ENCODE data around the gene HNRNPUL1.

HNRNPUL1 gene

DNA sequence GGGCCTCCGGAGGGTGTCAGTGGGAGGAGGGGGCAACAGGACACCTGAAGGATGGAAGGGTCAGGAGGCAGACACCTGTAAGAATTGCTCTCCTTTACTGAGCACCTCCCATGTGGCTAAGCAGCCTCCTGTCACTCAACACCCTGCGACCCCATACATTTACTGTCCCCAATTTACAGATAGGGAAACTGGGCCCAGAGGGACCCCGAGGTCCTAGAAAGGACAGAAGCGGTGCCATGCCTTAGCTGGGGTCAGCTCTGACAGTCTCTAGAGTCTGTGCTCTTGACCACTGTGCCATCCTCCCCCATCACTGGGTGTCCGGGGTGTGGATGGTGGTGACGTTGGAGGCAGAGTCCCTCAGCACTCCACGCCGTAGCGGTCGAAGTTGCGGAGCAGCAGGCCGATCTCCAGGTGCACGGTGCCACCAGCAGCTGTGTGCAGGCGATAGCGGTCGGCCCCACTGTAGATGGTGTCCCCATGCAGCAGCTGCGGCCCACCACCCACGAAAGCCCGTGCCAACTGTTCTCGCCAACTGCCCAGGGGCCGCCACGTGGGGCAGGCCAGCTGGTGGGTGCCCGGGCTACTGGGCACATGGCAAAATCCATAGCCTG lies 90.3 kb downstream of the HNRNPUL1 start:
- DNase-seq (ENCODE audit: low read depth), result no peak

DNA sequence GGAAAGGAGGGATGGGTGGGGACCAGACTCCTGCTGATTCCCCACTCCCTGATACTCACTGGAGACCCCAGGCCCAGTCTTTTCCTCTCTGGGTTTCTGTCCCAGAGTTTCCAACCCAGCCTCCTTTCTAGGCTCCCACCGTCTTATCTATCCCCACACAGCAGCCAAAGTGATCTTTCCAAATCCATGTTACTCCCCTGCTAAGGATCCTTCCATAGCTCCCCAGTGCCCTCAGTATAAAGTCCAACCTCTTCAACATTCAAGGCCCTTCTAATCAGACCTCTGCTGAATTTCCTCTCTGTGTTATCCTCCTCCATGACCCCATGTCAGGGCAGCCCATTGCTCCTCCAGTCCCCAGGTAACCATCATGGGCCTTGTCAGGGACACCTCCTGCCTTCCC lies 90.9 kb downstream of the HNRNPUL1 start:
- no peak for DNase-seq (ENCODE audit: low read depth)

DNA sequence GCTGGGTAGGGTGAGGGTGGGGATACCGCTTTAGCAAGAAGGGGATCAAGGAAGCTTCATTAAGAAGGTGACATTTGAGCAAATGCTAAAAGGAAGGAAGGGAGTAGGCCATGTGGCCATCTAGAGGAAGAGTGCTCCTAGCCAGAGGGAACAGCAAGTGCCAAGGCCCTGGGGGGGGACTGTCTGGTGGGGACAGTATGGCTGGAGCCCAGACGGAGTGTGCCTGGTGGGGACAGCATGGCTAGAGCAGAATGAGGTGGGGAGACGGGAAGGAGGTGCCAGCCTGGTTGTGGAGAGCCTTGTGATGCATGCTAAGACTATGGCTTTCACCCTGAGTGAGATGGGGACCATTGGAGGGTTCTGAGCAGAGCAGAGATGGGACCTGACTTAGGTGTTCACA lies 91.6 kb downstream of the HNRNPUL1 start:
- DNase-seq (ENCODE audit: low read depth), result no peak

DNA sequence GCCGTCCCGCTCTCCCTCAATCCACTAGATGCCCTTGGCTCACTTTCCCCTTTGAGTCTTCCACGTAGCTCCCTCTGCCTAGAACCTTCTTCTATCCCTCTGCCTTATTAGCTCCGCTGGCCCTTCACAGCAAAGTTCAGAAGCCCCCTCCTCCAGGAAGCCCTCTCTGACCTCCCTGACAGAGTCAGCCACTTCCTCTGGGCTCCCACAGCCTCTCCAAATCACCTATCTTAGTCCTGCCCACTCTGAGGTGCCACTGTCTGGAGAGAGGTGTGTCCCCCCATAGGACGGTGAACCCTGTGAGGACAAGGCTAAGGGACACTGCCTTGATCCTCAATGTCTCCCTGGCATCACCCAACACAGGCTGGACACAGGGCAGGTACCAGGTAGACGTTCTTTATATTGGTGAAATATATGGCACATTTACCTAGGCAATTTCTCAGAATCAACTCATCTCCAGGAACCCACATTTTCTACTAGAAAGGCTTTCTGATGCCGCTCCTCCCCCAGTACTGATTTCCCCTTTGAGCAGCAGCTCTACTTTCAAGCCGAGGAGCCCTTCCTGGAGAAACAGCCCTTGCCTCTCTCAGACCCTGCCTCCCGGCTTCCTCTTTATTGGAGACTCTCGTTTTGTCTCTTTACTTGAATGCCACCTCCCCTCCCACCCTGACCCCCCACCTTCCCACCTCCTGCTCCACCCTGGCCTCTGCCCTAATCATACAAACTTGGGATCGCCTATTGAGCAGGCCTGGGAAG lies 93.0 kb downstream of the HNRNPUL1 start:
- DNase-seq (ENCODE audit: low read depth), result no peak

Data from ELR (cell line).